Colon (tissue), 2 donors: ENCODE measurements around the gene LAMC3.
"Not testable (repeated sequence)": the region's sequence is repeated elsewhere in the genome, so short reads cannot be mapped to it uniquely, and the experiment has no call there.

Experiments used
- FAIRE-seq: peaks from 2 replicates; lab custom pipeline; 2012; peaks lifted over from hg19 to GRCh38; lab: Jason Lieb, UNC
- donor health status: control.
- donor health status: control.

LAMC3 gene

DNA sequence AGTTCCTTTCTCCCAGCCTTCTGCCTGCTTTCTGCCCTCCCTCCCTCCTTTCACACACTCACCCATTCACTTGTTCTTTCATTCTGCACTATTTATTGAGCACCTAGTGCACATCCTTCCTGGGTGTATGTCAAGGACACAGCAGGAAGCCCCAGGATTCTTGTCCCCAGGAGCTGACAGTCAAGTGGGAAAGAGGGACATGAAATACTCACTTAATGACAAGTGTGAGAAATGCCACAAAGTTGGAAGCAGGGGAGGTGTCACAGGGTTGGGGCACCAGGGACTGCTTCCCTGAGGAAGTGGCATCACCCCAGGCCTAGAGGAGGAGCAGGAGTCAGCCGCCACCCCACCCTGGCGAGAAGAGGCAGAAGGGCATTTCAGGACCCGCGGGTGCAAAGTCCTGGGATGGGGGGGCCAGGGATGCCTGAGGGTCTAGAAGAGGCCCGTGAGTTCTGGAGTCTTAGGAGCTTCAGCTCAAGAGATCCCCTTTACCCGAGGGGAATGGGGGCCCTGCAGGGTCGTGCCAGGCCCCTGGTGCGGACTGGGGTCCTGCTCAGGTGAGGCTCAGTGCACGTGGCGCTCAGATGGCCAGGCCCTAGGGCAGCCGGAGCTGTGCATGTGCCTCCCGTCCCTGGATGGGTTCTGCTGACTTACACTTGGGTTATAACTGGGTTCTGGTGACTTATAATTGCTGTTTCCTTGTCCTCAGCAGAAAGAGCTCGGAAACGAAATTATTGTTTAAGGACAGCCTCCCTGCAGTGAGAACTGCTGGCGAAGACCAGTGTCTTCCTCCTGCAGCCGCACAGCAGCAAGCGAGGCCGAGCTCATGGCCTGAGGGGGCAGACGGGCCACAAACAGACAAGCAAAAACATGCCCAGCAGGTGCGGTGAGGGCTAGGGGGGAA lies 16.9 kb upstream of the LAMC3 start:
- no peak for FAIRE-seq

DNA sequence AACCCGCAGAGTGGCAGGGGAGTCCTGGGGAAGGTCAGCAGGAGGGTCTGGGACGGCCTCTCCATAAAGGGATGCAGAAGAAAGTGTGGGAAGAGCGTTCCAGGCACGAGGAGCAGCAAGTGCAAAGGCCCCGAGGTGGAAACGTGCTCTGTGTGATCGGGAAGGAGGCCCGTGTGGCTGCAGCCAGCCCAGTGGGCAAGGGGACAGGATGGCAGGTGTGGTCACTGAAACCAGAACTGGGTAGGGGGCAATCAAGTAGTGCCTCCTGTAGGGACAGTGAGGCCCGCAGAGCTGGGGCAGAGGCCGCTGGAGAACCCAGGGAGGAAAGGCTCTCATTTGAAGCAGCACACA lies 16.3 kb upstream of the LAMC3 start:
- FAIRE-seq: no peak

DNA sequence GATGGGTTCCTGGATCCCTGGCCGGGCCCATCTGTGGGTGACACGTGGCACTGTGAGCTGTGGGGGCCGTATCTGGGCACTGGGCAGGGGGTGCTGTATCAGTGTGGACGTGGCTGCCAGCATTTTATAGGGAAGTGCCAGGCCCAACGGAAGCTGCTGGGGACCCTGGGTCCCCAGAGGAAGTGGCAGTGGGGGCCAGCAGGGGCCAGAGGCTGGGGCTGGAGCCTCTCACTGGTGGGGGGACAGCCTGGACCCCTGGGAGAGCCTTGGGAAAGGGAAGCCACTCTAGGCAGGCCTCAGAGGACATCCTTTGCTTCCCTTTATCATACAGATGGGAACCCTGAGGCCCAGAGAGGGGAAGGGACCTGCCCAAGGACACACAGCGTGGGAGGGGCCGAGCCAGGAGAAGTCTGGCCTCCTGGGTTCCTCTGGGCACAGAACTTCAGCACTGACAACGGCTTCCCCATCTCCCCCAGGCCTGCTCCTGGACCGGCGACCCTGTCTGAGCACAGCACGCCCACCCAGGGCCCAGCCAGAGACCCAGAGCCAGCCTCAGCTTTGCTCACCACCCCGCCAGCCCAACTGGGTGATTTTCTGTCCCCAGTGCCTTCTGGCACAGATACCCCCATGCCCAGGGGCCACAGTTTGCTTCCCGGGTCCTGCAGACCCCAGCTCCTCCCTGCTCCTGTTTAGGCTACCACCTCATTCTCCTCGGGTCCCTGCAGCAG lies 15.5 kb upstream of the LAMC3 start:
- no peak for FAIRE-seq

DNA sequence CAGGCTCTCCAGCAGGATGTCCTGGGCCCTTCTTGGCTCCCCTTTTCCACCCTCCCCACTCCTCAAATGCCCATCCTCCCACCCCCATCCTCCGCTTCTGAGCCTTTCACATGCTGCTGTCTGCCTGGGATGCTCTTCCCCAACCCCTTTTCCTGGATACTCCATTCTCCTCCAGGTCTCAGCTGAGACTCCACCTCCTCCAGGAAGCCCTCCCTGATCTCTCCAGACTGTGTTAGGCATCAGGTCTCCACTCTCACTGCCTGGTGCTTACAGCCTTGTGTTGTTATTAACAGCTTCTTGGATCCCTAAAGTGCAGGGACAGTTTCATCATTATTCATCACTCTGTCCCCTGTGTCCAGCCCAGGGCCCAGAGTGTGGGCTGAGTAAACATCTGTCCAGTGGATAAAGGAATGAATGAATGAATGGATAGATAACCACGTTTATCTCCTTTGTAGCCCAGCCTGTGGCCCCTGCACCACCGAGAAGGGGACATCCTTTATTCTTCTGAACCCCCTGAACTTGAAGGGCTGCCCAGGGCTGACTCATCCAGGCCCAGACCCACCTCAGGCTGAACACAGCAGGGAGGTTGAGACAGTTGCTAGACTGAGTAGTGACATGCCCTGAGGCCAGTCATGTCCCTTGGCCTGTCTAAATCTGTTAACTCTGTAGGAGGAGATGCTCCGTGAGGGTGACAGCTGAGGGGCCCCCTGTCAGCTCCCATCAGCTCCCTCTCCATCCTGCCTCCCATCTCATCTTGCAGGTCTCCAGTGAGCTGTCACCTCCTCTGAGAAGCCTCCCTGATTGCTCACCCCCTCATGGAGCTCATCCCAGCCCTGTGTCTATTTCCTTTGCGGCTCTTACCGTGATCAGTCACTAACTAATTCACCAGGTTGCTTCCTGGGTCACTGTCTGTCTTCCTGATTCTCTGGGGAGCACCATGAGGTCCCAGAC lies 14.6 kb upstream of the LAMC3 start:
- FAIRE-seq: no peak

DNA sequence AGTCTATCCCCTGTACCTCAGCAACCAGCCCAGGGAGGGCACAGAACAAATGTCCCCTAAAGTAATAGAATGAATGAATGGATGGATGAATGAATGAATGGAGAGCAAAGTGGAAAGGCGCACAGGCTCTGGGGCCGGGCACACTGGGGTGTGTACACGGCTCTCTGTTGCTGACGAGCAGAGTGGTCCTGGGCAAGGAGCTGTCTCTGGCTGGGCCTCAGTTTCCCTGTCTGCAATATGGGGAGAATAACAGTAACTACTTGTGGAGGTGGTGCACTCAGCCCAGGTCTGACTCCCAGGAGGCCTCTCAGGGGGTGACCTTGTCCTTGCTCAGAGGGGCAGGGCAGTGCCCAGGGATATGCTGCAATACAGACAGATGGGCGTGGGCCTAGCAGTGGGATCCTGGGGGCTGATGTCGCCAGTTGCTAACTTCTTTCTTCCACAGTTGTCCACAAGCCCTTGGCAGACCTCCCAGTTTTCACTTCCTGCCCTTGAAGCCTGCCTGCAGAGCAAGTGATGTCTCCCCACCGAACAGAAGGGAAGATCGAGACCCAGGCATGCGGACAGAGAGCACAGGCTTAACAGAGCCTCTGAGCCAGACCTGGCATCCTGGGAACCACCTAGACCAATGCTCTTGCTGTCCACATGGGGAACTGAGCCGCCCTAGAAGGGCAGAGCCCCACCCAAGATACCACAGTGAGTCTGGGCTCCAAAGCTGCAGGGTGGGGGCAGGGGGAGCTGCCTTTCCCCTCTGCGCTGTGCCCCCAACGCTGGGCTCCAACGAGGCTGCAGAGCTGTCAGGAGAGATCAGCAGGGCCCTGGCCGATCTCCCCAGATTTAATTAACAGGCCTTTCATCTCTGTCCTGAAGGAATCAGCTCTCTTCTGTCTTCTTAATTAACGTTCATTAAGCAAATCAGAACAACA lies 13.6 kb upstream of the LAMC3 start:
- FAIRE-seq: no peak

DNA sequence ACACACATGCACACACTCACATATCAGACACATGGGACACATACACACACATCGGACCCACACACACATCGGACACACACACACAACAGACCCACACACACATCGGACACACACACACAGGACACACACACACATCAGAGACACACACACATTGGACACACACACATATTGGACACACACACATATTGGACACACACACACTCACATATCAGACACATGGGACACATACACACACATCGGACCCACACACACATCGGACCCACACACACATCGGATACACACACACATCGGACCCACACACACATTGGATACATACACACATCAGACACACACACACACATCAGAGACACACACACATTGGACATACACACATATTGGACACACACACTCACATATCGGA lies 12.8 kb upstream of the LAMC3 start:
- no peak for FAIRE-seq

DNA sequence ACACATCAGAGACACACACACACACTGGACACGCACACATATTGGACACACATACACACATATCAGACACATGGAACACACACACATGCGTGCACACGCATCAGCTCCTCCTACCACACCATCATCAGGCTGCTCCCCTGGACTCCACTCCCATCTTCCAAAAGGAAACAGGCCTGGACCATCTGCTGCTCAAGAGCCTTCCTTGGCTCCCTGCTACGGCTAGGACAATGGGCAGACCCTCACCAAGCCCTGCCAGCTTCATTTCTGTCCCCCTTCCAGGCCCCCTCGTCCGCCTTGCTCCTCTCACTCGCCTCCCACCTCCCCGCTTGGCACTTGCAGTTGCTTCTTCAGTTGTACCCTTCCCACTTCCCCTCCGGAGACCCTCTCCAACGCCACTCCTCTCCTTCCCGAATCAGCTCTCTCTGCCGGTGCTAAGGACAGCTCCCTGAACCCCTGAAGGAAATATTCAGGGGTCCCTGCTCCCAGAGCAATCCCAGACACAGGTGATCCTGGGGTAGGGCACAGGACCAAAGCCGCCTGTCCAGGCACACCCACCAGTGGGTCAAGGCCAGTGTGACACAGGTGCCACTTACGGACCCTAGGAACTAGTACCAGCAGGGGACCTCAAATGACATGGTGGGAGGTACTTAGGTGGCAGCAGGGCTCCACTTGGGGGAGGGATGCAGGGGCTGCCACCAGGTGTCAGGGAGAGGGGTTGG lies 12.1 kb upstream of the LAMC3 start:
- FAIRE-seq: no peak

DNA sequence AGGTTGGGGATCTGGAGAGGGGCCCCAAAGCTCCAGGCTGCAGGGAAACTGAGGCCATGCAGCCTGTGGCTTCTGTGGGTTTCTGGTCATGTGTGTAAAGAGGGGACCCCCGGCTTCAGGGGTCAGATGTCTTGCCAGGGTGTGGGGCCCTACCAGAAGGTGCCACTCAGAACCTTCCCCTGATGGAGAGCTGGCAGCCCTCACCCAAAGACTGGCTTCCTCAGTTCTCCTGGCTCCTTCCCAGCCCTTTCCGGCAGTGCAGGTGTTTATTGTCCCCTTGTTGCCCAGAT lies 11.6 kb upstream of the LAMC3 start:
- FAIRE-seq: no peak

DNA sequence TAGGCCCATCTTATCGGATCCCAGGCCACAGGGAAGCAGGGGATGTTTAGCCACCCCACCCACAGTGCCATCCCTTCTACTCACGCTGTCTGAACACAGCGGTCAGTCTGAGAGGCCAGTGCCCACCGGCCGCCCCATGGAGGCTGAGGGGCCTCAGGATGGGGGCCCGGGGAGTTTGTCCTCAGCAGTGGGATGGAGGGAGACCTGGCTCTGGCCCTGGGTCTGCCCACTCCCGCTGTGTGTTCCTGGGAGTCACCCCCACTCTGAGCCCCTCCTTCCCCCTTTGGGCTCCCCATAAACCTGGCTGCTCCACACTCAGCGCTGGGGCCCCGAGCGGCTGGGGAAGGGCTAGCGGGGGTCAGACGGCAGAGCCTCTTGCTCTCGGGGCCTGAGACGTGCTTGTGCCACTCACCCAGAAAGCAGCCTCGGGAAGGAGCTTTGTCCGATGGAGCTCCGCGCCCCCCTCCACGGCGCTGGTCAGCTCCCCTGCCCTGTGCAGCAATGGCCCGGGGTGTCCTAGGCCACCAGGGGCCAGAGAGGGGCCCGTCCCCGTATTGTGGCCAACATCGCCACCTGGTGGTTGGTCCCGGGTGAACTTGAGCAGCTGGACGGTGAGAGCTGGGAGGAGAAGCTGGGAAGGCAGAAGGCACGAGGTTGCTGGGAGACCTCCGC lies 10.9 kb upstream of the LAMC3 start:
- no peak for FAIRE-seq

DNA sequence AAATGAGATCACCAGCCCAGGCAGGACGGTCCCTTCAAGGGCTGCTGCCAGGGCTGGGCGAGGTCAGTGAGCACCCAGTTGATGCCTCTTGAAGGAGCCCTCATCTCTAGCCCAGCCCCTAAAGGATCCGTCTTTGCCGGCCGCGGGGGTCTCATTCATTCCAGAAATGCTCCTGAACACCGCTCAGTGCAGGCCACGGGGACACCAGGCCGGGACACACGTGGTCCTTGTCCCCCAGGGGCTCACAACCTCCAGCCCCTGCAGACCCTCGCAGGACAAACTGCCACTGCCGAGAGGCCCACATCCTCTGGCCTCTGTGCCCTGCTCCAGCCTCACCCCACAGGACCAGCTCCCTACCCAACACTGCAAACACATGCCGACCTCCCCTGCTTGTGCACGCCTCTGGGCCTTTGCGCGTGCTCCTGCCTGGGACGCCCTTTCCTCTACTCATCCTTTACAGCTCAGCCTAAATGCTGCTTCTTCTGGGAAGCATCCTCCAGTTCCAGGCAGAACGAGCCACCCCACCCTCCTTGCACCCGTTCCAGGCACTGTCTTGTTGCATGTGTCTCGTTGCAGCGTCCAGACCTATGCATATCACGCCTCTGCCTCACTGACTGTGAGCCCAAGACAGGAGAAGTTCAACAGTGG lies 10.3 kb upstream of the LAMC3 start:
- FAIRE-seq: no peak

DNA sequence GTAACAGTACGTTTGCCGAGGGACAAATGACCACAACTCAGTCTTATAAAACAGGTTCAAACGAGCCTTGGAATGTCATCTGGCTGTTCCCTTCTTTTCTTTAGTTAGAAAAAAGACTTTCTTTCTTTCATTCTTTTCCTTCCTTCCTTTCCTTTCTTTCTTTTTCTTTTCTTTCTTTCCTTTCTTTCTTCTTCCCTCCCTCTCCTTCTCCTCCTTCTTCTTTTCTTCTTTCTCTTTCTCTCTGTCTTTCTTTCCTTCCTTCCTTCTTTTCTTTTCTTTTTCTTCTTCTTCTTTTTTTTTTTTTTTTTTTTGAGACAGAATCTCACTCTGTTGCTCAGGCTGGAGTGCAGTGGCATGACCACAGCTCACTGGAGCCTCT lies 9.7 kb upstream of the LAMC3 start:
- FAIRE-seq: no peak

DNA sequence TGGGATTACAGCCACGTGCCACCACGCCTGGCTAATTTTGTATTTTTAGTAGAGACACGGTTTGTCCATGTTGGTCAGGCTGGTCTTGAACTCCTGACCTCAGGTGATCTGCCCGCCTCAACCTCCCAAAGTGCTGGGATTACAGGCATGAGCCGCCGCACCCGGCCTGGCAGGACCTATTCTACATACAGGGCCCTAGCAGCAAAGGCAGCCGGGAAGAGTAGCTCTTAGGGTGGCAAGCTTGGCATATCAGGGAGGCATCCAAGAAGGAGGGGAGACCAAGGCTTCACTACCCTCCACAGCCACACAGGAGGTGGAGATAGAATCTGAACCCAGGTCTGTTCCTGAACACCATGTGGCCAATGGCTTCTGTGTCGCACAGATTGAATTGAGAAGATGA lies 8.4 kb upstream of the LAMC3 start:
- FAIRE-seq: not testable (repeated sequence)

DNA sequence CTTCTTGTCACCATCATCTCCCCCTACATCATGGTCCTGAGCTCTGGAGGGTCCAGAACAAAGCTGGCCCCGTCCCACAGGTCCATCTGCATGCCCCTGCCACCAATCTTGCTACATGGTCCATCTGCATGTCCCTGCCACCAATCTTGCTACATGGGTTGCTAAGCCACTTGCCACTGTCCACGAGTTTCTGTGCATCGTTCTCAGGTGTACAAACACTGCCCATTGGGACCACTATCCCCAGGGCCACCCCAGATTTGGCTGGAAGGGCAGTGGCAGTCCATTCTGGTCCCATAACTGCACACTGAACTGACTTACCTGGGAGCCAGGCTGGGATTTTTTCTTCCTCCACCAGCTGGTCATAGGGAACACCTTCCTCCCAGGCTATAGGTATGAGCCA lies 8.0 kb upstream of the LAMC3 start:
- no peak for FAIRE-seq

DNA sequence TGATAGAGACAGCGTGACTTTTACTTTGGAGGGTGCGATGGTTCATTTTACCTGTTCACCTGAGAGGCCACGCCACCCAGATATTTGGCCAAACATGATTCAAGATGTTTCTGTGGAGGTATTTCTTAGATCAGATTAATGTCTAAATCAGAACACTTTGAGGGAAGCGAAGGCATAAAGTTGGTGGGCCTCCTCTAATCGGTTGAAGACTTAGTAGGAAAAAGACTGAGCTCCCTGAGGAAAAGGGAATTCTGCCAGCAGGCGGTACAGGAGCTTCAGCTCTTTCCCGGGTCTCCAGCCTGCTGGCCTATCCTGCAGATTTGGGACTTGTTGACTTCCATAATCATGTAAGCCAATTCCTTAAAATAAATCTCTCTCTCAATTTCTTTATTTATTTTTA lies 7.0 kb upstream of the LAMC3 start:
- no peak for FAIRE-seq

DNA sequence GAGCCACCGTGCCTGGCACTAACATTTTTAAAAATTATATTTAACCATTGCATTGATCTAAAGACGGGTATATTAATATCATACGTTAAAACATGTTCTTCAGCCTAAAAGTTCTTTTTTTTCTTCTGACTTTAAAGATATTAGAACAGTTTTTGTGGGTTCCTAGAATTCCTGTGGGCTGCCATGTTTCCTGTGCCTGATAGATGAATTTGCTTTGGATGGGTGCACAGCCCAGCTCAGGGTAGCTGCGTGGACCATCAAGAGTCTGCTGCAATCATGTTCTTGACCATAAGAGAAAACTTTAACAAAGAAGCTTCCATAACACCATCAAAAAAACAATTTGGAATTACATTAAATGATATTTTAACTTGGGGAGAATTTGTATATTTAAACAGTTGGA lies 2.4 kb upstream of the LAMC3 start:
- FAIRE-seq: no peak

DNA sequence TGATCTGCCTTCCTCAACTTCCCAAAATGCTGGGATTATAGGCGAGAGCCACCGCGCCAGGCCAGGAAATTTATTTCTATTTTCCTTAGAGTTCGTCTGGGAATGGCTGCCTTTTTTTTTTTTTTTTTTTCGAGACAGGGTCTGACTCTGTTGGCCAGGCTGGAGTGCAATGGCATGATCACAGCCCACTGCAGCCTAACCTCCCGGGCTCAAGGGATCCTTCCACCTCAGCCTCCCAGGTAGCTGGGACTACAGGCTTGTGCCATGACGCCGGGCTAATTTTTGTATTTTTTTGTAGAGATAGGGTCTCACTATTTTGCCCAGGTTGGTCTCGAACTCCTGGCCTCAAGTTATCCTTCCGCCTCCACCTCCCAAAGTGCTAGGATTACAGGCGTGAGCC lies 888 bp upstream of the LAMC3 start:
- no peak for FAIRE-seq

DNA sequence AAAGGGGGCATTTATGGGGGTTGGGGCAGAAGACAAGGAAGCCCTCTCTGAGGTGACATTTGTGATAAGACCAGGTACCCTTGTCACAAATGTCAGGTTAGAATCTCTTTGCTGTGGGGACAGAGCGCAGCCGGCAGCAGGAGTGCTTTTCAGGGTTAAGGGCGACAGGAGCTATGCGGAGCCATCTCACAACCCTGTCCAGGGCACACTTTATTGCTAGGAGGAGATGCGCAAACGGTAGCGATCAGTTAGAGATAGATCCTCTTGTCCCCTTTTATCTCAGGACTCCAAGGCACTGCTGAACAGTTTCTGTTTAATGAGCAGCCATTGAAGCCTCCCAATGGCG lies 438 bp upstream of the LAMC3 start:
- no peak for FAIRE-seq

DNA sequence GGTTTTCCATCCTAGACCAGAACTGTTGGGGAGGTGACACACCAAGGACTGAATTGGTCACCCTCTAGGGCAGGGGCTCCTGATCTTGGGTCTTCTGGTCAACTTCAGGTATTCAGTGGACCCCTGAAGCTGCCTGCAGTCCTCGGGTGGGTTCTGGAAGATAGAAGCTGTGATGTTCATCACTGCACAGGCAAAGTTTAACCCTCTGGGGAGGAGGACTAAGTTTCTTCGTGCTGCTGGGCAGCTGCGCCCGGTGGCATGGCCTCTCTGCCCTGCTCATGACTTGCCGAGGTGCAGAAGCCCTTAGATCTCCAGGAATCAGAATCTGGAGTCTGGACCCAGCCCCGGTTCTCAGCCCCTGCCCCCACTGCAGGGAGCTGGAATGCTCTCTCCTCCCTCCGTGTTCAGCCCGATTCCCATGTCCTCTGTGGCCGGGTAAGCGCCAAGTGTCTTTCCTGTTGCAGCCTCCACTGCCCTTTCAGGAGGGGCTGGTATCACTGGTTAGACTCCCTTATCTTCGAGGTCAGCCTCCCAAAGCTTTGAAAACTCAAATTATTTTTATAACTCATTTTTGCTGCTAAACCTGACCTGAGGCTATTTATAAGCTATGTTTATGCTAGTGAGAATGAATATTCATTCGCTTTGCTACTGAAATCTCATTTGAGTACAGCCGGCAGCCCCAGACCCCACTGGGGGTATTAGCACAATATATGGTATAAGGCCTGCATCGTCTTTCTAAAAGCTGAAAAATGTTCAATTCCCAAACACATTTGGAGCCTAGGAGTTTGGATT lies 1.7 kb downstream of the LAMC3 start:
- no peak for FAIRE-seq

DNA sequence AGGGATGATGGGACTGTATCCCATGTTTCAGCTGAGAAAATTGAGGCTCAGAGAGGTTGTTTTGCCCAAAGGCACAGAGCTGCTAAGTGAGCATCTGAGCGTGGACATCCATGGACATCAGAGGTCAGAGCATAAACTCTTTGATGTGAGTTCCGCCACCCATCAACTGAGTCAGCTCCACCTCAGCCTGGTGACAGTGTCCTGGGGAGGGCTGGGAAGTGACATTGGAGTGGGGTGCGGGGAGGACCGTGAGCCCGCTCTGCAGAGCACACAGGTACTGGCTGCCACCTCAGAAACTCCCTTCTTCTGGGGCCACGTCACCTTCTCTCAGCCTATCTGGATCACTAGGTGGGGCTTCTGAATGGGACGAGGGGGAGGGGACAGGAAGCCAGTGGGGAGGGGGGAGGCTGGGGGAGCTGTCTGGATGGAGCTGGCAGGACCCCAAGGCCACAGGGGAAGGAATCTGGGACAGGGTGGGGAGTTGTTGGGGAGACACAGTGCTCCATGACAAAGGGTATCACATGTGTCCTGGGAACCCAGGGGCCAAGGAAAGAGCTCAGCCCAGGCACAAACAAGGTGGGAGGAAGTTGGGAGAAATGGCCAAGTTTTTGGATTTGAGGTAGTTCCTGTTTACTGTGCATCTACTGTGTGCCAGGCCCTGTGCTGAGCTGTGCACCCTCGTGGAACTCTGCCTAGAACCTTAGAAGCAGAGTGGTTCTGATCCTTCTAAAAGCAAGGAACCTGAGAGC lies 2.5 kb downstream of the LAMC3 start:
- FAIRE-seq: no peak
